Subcutaneous abdominal adipose tissue (tissue), 5 donors: ENCODE results near the gene BACH1.
"Not testable (repeated sequence)": the region's sequence is repeated elsewhere in the genome, so short reads cannot be mapped to it uniquely, and the experiment has no call there.

Experiments
- H3K27ac ChIP-seq: one replicate; pipeline ENCODE4 v1.7.0; 2013; ENCODE audit warnings: low read depth, mild to moderate bottlenecking, inconsistent platforms, low read length, moderate library complexity
- H3K27me3 ChIP-seq, 5 donors: one replicate each; pipeline ENCODE4 v1.7.0; 2013; ENCODE audit warnings: low read length in 5 of 5, inconsistent platforms in 1 of 5; ENCODE audit not compliant: control insufficient read depth in 5 of 5, insufficient read depth in 4 of 5
- H3K36me3 ChIP-seq, 5 donors: one replicate each; pipeline ENCODE4 v1.7.0; 2013; ENCODE audit warnings: low read length in 5 of 5; ENCODE audit not compliant: control insufficient read depth in 5 of 5, insufficient read depth in 5 of 5
- H3K4me1 ChIP-seq, 5 donors: one replicate each; pipeline ENCODE4 v1.7.0; 2013; ENCODE audit warnings: low read length in 5 of 5, mild to moderate bottlenecking in 3 of 5, moderate library complexity in 1 of 5; ENCODE audit not compliant: control insufficient read depth in 5 of 5, insufficient read depth in 5 of 5
- H3K4me3 ChIP-seq, 5 donors: one replicate each; pipeline ENCODE4 v1.7.0; 2013; ENCODE audit warnings: low read length in 5 of 5, low read depth in 1 of 5
- H3K9ac ChIP-seq, 5 donors: one replicate each; pipeline ENCODE4 v1.7.0; 2013; ENCODE audit warnings: low read length in 5 of 5, mild to moderate bottlenecking in 4 of 5, moderate library complexity in 3 of 5
- H3K9me3 ChIP-seq, 5 donors: one replicate each; pipeline ENCODE4 v1.7.0; 2013; ENCODE audit warnings: low read length in 5 of 5; ENCODE audit not compliant: control insufficient read depth in 5 of 5
- donor health status: healthy.
- donor health status: healthy.
- donor health status: healthy.
- donor health status: healthy.
- donor health status: healthy.

The BACH1 gene

DNA sequence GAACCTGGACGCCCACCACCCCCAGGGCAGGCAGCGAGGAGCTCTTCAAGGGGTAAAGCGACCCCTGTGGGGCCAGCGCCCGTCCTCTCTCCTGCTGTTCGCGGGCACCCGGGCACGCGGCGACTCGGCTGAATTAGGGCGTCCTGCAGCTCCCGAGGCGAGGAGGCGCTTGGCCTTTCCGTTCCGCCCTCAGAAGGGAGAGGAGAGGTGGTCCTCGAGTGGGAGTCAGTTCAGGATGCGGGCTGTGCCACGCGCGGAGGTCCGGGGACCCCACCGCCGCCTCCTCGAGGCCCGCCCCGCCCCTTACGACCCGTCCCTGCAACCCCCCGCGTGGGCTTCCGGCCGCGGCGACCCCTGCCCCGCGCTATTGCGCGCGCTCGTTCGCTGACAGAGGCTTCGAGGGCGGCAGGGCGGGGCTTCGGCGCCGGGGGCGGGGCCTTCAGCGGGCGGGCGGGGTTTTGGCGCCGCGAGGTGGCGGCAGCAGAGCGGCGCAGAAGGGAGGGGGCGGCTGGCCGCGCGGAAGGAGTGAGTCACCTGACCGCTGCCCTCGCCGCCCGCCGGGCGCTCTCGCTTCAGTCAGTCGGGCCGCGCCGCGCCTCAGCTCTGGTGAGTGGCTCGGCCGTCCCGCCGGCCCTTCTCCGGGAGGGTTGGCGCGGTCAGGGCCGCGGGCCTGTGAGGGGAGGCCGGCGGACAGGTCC, at the start of gene BACH1:
TSS of gene BACH1 (plus strand) at position 575 of the 698 bp plus-strand sequence. CDS start 22,359 bp downstream, outside the sequence.
- H3K9me3 ChIP-seq: no peaks in the 10 kb centered on the region
- H3K9ac ChIP-seq: peak within 1 kb of the TSS; percentile 67 to 88 (median 77)
- H3K27me3 ChIP-seq: no peaks in the 10 kb centered on the region
- H3K27ac ChIP-seq: peak within 1 kb of the TSS; percentile 64
- no peaks in the 10 kb centered on the region for H3K36me3 ChIP-seq
- peak within 1 kb of the TSS; percentile 69 to 96 (median 83) for H3K4me3 ChIP-seq
- H3K4me1 ChIP-seq: peaks cover 6 to 54% (median 40%) of the 10 kb centered on the region in 5 donors

DNA sequence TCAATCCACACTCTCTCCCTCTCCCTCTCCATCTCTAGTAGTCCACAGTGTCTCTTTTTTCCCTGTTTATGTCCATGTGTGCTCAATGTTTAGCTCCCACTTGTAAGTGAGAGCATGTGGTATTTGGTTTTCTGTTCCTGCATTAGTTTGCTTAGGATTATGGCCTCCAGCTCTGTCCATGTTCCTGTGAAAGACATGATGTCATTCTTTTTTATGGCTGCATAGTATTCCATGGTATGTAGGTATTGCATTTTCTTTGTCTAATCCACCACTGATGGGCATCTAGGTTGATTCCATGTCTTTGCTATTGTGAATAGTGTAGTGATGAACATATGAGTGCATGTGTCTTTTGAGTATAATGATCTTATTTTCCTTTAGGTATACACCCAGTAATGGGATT, 49.4 kb upstream of the BACH1 start:
- H3K36me3 ChIP-seq, H3K4me3 ChIP-seq, H3K27ac ChIP-seq, H3K4me1 ChIP-seq, H3K9ac ChIP-seq, H3K27me3 ChIP-seq: not testable (repeated sequence)
- peaks cover 0 to 15% (median 7%) of the 10 kb centered on the region in 5 donors for H3K9me3 ChIP-seq

DNA sequence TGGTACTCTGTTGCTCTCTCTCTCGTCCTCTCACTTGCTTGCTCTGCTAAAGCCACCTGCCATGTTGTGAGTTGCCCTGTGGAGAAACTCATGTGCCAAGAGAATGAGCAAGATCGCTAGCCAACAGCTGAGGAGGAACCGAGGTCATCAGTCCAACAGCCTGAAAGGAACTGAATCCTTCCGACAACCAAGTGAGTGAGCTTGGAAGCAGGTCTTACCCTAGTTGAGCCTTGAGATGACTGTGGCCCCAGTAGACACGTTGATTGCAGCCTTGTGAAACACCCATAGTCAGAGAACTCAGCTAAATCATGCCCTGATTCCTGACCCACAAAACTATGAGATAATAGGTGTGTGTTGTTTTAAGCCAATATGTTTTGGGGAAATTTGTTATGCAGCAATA, 48.1 kb upstream of the BACH1 start:
- peaks cover 0 to 19% (median 9%) of the 10 kb centered on the region in 5 donors for H3K9me3 ChIP-seq
- H3K27ac ChIP-seq: no peak overlapping the region
- no peaks in the 10 kb centered on the region for H3K4me1 ChIP-seq
- no peak overlapping the region for H3K9ac ChIP-seq
- H3K27me3 ChIP-seq: no peaks in the 10 kb centered on the region
- no peak overlapping the region for H3K4me3 ChIP-seq
- no peaks in the 10 kb centered on the region for H3K36me3 ChIP-seq

DNA sequence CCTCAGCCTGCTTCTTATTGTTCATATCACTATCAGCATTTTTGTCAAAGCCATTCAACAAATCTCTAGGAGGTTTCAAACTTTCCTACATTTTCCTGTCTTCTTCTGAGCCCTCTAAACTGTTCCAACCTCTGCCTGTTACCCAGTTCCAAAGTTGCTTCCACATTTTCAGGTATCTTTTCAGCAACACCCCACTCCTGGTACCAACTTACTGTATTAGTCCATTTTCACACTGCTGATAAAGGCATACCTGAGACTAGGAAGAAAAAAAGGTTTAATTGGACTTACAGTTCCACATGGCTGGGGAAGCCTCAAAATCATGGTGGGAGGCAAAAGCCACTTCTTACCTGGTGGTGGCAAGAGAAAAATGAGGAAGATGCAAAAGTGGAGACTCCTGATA, 44.9 kb upstream of the BACH1 start:
- not testable (repeated sequence) for H3K4me1 ChIP-seq, H3K36me3 ChIP-seq, H3K9ac ChIP-seq, H3K27ac ChIP-seq, H3K27me3 ChIP-seq, H3K4me3 ChIP-seq
- H3K9me3 ChIP-seq: peaks cover 0 to 19% (median 9%) of the 10 kb centered on the region in 5 donors

DNA sequence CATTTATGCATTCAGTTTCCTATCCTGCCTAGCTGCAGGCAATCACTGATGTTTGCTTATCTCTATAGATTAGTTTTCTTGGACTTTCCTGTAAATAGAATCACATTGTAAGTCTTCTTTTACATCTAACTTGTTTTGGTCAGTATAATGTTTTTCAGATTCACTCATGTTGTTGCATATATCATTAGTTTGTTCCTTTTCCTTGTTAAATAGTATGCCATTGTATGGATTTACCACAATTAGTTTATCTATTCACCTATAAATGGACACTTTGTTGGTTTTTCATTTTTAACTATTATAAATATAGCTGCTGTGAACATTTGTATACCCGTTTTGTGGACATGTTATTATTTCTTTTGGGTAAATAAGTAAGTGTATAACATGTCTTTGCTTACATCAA, 44.2 kb upstream of the BACH1 start:
- no peak overlapping the region for H3K9ac ChIP-seq
- peaks cover 0 to 17% (median 9%) of the 10 kb centered on the region in 5 donors for H3K9me3 ChIP-seq
- no peaks in the 10 kb centered on the region for H3K27me3 ChIP-seq

DNA sequence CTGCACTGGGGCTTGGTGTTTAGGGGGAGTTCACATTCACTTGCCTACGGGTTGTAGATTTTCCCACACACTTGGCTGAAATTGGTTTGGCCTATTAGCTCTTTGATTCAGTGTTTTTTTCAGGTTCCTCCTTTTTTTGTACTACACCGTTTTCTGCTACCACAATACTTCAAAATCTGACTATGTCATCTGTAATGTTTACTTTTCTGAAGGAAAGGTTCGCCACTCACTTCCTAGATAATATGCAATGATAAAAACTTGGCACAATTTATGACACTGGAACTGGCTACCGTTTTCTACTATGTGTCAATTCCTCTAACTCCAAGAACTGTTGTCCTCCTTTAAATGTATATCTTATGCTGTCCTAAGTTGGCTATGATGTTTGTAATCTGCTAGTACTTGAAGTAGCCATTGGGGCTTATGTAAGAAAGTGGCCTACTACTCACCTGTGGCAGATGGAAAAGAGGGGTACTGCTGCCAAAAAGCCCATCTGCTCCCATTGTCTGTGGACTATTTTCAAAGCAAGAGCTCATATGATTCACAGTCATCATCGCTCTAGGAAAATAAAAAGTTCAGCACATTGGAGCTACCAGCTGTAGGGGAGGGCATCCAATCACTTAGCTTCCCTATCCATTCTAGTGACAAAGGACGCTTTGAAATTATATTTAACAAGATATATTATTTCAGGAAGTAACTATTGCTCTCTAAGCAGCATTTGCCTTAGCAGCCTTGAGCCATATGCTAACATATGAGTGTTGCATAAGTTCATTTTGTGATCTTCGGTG, 42.4 kb upstream of the BACH1 start:
- Histone ChIP-seq H3K9me3 (peaks cover 0 to 14% (median 6%) of the 10 kb centered on the region in 5 donors), H3K9ac (no peak overlapping the region), H3K36me3 (no peaks in the 10 kb centered on the region), H3K4me3 (no peak overlapping the region), H3K27ac (no peak overlapping the region), H3K4me1 (peaks cover 0 to 6% (median 3%) of the 10 kb centered on the region in 5 donors), H3K27me3 (no peaks in the 10 kb centered on the region)

More for the DNA sequence above, 44.2 kb upstream of the BACH1 start:
- Histone ChIP-seq H3K27ac (no peak overlapping the region), H3K4me1 (peaks cover 0 to 6% (median 3%) of the 10 kb centered on the region in 5 donors), H3K36me3 (no peaks in the 10 kb centered on the region), H3K4me3 (no peak overlapping the region)

DNA sequence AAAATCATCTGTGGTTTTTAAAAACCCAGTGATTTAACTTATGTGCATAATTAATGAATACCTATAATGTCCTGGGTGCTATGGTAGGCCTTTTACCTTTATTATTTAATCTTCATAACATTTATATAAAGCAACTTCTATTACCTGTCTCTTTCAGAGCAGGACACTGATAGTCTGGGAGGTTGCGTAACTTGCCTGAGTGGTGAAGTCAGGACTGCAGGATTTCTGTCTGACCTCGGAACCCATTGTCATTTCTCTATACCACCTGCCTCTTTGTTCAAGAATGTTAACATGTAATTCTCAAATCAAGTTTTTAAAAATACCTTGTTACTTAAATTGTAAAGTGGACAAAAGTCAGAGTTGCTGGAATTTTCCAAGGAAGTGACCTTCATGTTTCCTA, 41.0 kb upstream of the BACH1 start:
- Histone ChIP-seq H3K36me3 (no peaks in the 10 kb centered on the region), H3K9me3 (peaks cover 0 to 14% (median 6%) of the 10 kb centered on the region in 5 donors), H3K4me1 (peaks cover 0 to 6% (median 3%) of the 10 kb centered on the region in 5 donors), H3K27me3 (no peaks in the 10 kb centered on the region), H3K4me3 (no peak overlapping the region), H3K9ac (no peak overlapping the region), H3K27ac (no peak overlapping the region)

DNA sequence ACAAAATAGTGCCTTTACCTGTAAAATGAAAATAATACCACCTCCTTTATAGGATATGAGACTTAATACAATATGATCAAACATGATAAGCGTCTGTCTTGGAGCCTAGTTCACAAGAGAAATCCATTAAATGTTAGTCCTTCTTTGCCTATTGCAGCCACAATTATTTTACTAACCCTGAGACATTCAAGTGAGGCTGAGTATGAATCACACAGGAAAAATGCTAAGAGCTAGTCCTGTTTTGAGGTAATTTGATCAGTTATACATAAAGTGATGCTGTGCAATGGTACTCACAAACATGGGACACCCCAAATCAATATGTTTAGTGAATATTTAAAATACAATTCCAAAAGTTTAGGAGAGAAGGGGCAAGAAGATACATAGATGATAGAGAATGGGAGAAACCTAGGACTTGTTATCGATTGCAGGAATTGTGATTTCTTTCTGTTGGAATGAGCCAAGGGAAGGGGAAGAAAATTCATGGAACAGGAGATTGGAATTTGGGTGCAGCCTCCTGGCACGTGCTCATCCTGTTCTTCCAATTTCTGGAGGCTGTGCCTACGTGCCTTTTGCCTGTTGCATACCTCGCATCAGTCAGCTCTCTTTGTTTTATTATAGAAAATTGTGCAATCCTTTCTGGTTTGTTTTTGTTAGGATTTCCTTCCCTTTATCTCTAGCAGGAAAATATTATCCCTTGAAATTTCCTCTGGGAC, 39.9 kb upstream of the BACH1 start:
- no peak overlapping the region for H3K9ac ChIP-seq
- H3K4me1 ChIP-seq: peaks cover 0 to 6% (median 3%) of the 10 kb centered on the region in 5 donors
- H3K27me3 ChIP-seq: no peaks in the 10 kb centered on the region
- H3K9me3 ChIP-seq: peaks cover 0 to 8% (median 5%) of the 10 kb centered on the region in 5 donors
- no peak overlapping the region for H3K27ac ChIP-seq
- no peaks in the 10 kb centered on the region for H3K36me3 ChIP-seq
- no peak overlapping the region for H3K4me3 ChIP-seq

DNA sequence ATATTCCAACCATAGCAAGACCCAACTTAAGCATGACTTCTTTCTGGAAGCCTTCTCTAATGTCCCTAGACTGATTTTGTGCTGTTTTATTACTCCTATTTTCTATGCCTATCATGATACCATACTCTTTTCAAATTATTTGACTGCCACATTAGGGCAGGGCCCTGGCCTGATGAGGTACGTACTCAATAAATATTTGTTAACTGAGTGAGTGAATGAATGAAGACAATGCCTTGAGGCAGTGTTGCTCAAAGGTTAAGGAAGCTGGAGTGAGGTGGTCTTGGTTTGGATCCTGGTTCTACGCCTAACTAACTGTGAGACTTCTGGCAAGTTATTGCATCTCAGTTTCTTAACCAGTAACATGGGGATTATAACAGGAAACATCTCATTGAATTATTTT, 38.3 kb upstream of the BACH1 start:
- H3K4me3 ChIP-seq: no peak overlapping the region
- no peaks in the 10 kb centered on the region for H3K27me3 ChIP-seq
- peaks cover 0 to 6% (median 3%) of the 10 kb centered on the region in 5 donors for H3K4me1 ChIP-seq
- H3K27ac ChIP-seq: no peak overlapping the region
- H3K36me3 ChIP-seq: no peaks in the 10 kb centered on the region
- no peaks in the 10 kb centered on the region for H3K9me3 ChIP-seq
- no peak overlapping the region for H3K9ac ChIP-seq
